GM19452 (cell line): ENCODE results near the gene MICALL2.

Experiments
- ATAC-seq: cut with Tn5 transposase; IDR thresholded peaks from one replicate; pipeline ENCODE4 v1.9.1; 2021; ENCODE audit not compliant: unreplicated experiment

Gene MICALL2

GRCh38 chr7:1493571-1493970, 34.3 kb upstream of the MICALL2 start:
- ATAC-seq = no peak

GRCh38 chr7:1493129-1493528, 33.9 kb upstream of the MICALL2 start:
- ATAC-seq = no peak

GRCh38 chr7:1492640-1493039, 33.4 kb upstream of the MICALL2 start:
- ATAC-seq = no peak

- ATAC-seq = no peak
These were observed 33.0 kb upstream of the MICALL2 start for GRCh38 chr7:1492221-1492620.

- ATAC-seq = no peak
These were observed 31.6 kb upstream of the MICALL2 start for GRCh38 chr7:1490837-1491236.

GRCh38 chr7:1489336-1489735, 30.1 kb upstream of the MICALL2 start:
- no peak for ATAC-seq

- ATAC-seq = no peak
These were observed 28.7 kb upstream of the MICALL2 start for GRCh38 chr7:1488016-1488415.

GRCh38 chr7:1487466-1487865, 28.2 kb upstream of the MICALL2 start:
- ATAC-seq = no peak

- no peak for ATAC-seq
These were observed 27.3 kb upstream of the MICALL2 start for GRCh38 chr7:1486571-1486970.

GRCh38 chr7:1485156-1485555, 25.9 kb upstream of the MICALL2 start:
- ATAC-seq = no peak

GRCh38 chr7:1484569-1484968, 25.3 kb upstream of the MICALL2 start:
- no peak for ATAC-seq

GRCh38 chr7:1483536-1484505, 24.6 kb upstream of the MICALL2 start:
- no peak for ATAC-seq

GRCh38 chr7:1483079-1483478, 23.8 kb upstream of the MICALL2 start:
- ATAC-seq = no peak

GRCh38 chr7:1481300-1481699, 22.0 kb upstream of the MICALL2 start:
- no peak for ATAC-seq

GRCh38 chr7:1480670-1481069, 21.4 kb upstream of the MICALL2 start:
- no peak for ATAC-seq

GRCh38 chr7:1479287-1479686, 20.0 kb upstream of the MICALL2 start:
- no peak for ATAC-seq

GRCh38 chr7:1478480-1478879, 19.2 kb upstream of the MICALL2 start:
- no peak for ATAC-seq

- no peak for ATAC-seq
These were observed 17.6 kb upstream of the MICALL2 start for GRCh38 chr7:1476859-1477258.

- no peak for ATAC-seq
These were observed 16.7 kb upstream of the MICALL2 start for GRCh38 chr7:1475991-1476390.

GRCh38 chr7:1475393-1475792, 16.1 kb upstream of the MICALL2 start:
- ATAC-seq = no peak

GRCh38 chr7:1474736-1475135, 15.5 kb upstream of the MICALL2 start:
- no peak for ATAC-seq

- ATAC-seq = no peak
These were observed 14.7 kb upstream of the MICALL2 start for GRCh38 chr7:1473864-1474512.
